PC-9 (cell line): Measurements from ENCODE around the gene CAST. TPM values are rescaled to one million over a fixed set of nuclear protein-coding genes. Genes with fewer than 3 reads are reported as not detected.

ENCODE experiments used
- BruUV-seq: library from RNA; stranded (reverse); fragments of 400-500 nt; replicated peaks from 2 replicates; lab custom pipeline; 2021; lab: Mats Ljungman, UMichigan
- CTCF ChIA-PET: fragments of 300-600 bp; sonication (Branson Sonifier 250); formaldehyde crosslinking; loops from one replicate; lab custom pipeline; 2022; ENCODE audit warnings: antibody characterized with exemption; lab: Charles Lee
- POLR2A ChIA-PET: fragments of 300-600 bp; sonication (Branson Sonifier 250); formaldehyde crosslinking; loops from one replicate; lab custom pipeline; 2022; ENCODE audit warnings: antibody characterized with exemption; ENCODE audit not compliant: unreplicated experiment; lab: Charles Lee
- DNase-seq, 2 experiments: peaks; one replicate each; pipeline versions ENCODE4 v3.0.0 to v3.0.0-alpha.2; 2015 to 2022; ENCODE audit warnings: mixed read lengths in 1 of 2
- H2AFZ ChIP-seq: fragments of 200-600 bp; sonication (generic); 2 replicates; pipeline ENCODE4 v1.8.1; 2017; ENCODE audit warnings: antibody characterized with exemption
- H3F3A ChIP-seq: fragments of 200-600 bp; sonication (generic); 2 replicates; pipeline ENCODE4 v1.8.1; 2017; ENCODE audit warnings: antibody characterized with exemption, mild to moderate bottlenecking, low read depth; ENCODE audit not compliant: insufficient read depth
- H3K27ac ChIP-seq: fragments of 200-600 bp; sonication (generic); 2 replicates; pipeline ENCODE4 v1.6.1; 2016; ENCODE audit warnings: mixed run types
- H3K27me3 ChIP-seq: fragments of 200-600 bp; sonication (generic); 2 replicates; pipeline ENCODE4 v1.6.1; 2016; ENCODE audit warnings: low read depth, mixed run types; ENCODE audit not compliant: insufficient read depth
- H3K36me3 ChIP-seq: fragments of 200-600 bp; sonication (generic); 2 replicates; pipeline ENCODE4 v1.6.1; 2016; ENCODE audit warnings: low read depth, mixed run types
- H3K4me1 ChIP-seq: fragments of 200-600 bp; sonication (generic); replicated peaks from 2 replicates; pipeline ENCODE4 v1.6.1; 2016; ENCODE audit warnings: mixed run types; ENCODE audit not compliant: insufficient read depth
- H3K4me2 ChIP-seq: fragments of 200-600 bp; sonication (generic); 2 replicates; pipeline ENCODE4 v1.6.1; 2017; ENCODE audit warnings: mixed run types
- H3K4me3 ChIP-seq: fragments of 200-600 bp; sonication (generic); 2 replicates; pipeline ENCODE4 v1.6.1; 2016; ENCODE audit warnings: mixed run types
- H3K79me2 ChIP-seq: fragments of 200-600 bp; sonication (generic); 2 replicates; pipeline ENCODE4 v1.6.1; 2017; ENCODE audit warnings: low read depth, mixed run types
- H3K9me2 ChIP-seq: fragments of 200-600 bp; sonication (generic); 2 replicates; pipeline ENCODE4 v1.8.1; 2017; ENCODE audit warnings: mild to moderate bottlenecking; ENCODE audit not compliant: insufficient read depth
- H3K9me3 ChIP-seq: fragments of 200-600 bp; sonication (generic); 2 replicates; pipeline ENCODE4 v1.8.1; 2016; ENCODE audit warnings: low read depth; ENCODE audit not compliant: insufficient read depth
- H4K20me1 ChIP-seq: fragments of 200-600 bp; sonication (generic); 2 replicates; pipeline ENCODE4 v1.8.1; 2017; ENCODE audit not compliant: insufficient read depth
- CTCF ChIP-seq: fragments of 200-600 bp; sonication (generic); conservative IDR thresholded peaks from 2 replicates; pipeline ENCODE4 v1.6.1; 2017; ENCODE audit warnings: mixed run types, antibody characterized with exemption, mild to moderate bottlenecking, moderate library complexity
- EZH2 ChIP-seq: fragments of 200-600 bp; sonication (generic); IDR thresholded peaks from 2 replicates; pipeline ENCODE4 v1.8.0; 2017; ENCODE audit warnings: antibody characterized with exemption, low read depth
- intact Hi-C: fragments of 100-400 bp; cut with micrococcal nuclease; formaldehyde crosslinking; loops from one replicate; pipeline ENCODE4 v1.10.0; 2022; ENCODE audit not compliant: unreplicated experiment
- total RNA-seq: library from RNA; stranded (reverse); gene quantifications from 2 replicates; pipeline ENCODE4 v1.2.3, GENCODE V29; 2021

CAST gene
- total RNA-seq, 1 experiment from 2014 or later = 289 TPM

GRCh38 chr5:96675882-96676281 is 13.7 kb downstream of the CAST start:
- intact Hi-C loops = no loop called here
- H4K20me1 ChIP-seq = no peaks in the 10 kb centered on the region
- no peak overlapping the region for H3K4me2 ChIP-seq
- no peak for DNase-seq
- H2AFZ ChIP-seq = no peak overlapping the region
- ChIA-PET CTCF (no interaction called here), POLR2A (no interaction called here)
- H3K9me3 ChIP-seq = no peaks in the 10 kb centered on the region
- no peaks in the 10 kb centered on the region for H3K9me2 ChIP-seq
- H3K79me2 ChIP-seq = peaks cover 55% of the 10 kb centered on the region
- 0 out of 2 replicates have a peak, but pooled peaks cover 10% of the 10 kb centered on the region for H3F3A ChIP-seq
- H3K36me3 ChIP-seq = peaks cover 36% of the 10 kb centered on the region; the same call in 1 of the 2 replicates
- TF ChIP-seq CTCF = no peak
- TF ChIP-seq EZH2 = no peak
- no peaks in the 10 kb centered on the region for H3K27me3 ChIP-seq
- no peak overlapping the region for H3K27ac ChIP-seq
- H3K4me3 ChIP-seq = no peak overlapping the region
- H3K4me1 ChIP-seq = peaks cover 23% of the 10 kb centered on the region
- BruUV-seq = no TSS peak

GRCh38 chr5:96677496-96677895 is 15.3 kb downstream of the CAST start:
- POLR2A ChIA-PET = no interaction called here
- intact Hi-C loops = no loop called here

GRCh38 chr5:96679293-96679692 is 17.1 kb downstream of the CAST start:
- Histone ChIP-seq H3K79me2 (peaks cover 39% of the 10 kb centered on the region), H3K27ac (no peak overlapping the region), H3K4me1 (peaks cover 23% of the 10 kb centered on the region), H3K9me2 (no peaks in the 10 kb centered on the region), H3K27me3 (no peaks in the 10 kb centered on the region), H3K4me3 (no peak overlapping the region), H4K20me1 (no peaks in the 10 kb centered on the region), H3K4me2 (no peak overlapping the region), H2AFZ (no peak overlapping the region), H3K36me3 (peaks cover 27% of the 10 kb centered on the region; the same call in 1 of the 2 replicates), H3F3A (peaks cover 10% of the 10 kb centered on the region; the same call in 1 of the 2 replicates), H3K9me3 (no peaks in the 10 kb centered on the region)
- no peak for DNase-seq
- CTCF ChIA-PET = interaction anchor here (0.6 to 0.7 kb wide), 2 partner anchors 15 to 391 kb away, joined by 3 read pairs; no protein-coding TSS in a partner anchor
- BruUV-seq = no TSS peak
- intact Hi-C loops = no loop called here
- TF ChIP-seq EZH2 (no peak), CTCF (no peak)
- POLR2A ChIA-PET = no interaction called here

More at GRCh38 chr5:96677496-96677895, 15.3 kb downstream of the CAST start:
- Histone ChIP-seq H3K4me3 (no peak overlapping the region), H3K9me2 (no peaks in the 10 kb centered on the region), H2AFZ (no peak overlapping the region), H3K9me3 (no peaks in the 10 kb centered on the region), H3K36me3 (peaks cover 27% of the 10 kb centered on the region; the same call in 1 of the 2 replicates), H3K27ac (peak overlapping the region; percentile 31), H3K27me3 (no peaks in the 10 kb centered on the region), H3K4me1 (peaks cover 23% of the 10 kb centered on the region), H3K79me2 (peaks cover 43% of the 10 kb centered on the region), H3K4me2 (peak overlapping the region; percentile 48), H3F3A (0 out of 2 replicates have a peak, but pooled peaks cover 10% of the 10 kb centered on the region), H4K20me1 (no peaks in the 10 kb centered on the region)
- CTCF ChIA-PET = interaction anchor here (0.5 kb wide), 1 partner anchor 19 kb away, joined by 4 read pairs; no protein-coding TSS in a partner anchor
- DNase-seq = peak in 1 of 2 experiments; percentile 48
- no peak for TF ChIP-seq CTCF
- TF ChIP-seq EZH2 = no peak
- no TSS peak for BruUV-seq
